ENCODE data around the gene KRTAP17-1. TPM values are rescaled to one million over a fixed set of nuclear protein-coding genes. Genes with fewer than 3 reads are reported as not detected.

Gene KRTAP17-1
- polyA plus RNA-seq, 6 donors from 2014 or later, result not detected

DNA sequence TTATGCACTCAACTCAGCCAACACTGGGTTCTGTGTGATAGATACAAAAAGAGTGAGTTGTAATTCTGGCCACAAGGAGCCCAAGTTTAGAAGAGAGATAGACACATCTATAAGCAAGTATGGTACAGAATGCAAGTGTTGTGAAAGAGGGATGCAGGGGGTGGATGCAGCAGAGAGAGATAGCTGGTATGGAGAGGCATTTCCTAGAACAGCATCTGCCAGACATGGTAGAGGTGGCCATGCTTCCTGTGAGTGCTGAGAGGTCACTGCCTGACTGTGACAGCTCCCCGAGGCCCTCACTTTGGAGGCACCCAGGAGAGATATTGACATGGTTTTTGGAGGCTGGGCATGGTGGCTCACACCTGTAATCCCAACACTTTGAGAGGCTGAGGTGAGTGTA lies 4.4 kb downstream of the KRTAP17-1 start:
- Mint-ChIP-seq H3K4me3 (peak overlapping the region in 2 of 8 donors; percentile 55 to 71), H3K27ac (peak overlapping the region in 2 of 6 donors; percentile 60 to 93), H3K36me3 (no peaks in the 10 kb centered on the region), H3K4me1 (peaks cover 38 to 50% (median 46%) of the 10 kb centered on the region in 3 donors), H3K9me3 (peaks cover 0 to 2% (median 0%) of the 10 kb centered on the region in 7 donors), H3K27me3 (peaks cover 0 to 12% (median 5%) of the 10 kb centered on the region in 3 donors)
- DNase-seq (no peak), ATAC-seq (ENCODE audit: low read depth in 2 of 2) (no peak)

DNA sequence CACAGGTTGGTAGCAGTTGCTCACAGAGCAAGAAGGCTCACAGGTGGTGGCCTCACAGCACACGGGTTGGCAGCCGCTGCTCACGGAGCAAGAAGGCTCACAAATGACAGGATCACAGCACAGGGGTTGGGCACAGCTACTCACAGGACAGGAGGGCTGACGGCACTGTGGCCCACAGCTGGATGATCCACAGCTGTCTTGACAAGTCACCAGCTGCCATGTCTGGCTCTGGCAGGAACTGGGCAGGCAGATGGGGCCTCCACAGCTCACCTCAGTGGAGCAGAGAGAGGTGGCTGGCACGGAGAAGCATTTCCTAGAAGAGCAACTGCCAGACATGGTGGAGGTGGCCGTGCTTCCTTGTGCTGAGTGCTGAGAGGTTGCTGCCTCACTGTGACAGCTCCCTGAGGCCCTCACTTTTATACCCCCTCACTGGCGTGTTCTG lies 6.6 kb downstream of the KRTAP17-1 start, which contains the start of gene KRTAP16-1:
TSS of gene KRTAP16-1 (minus strand) at position 392 of the 442 bp plus-strand sequence. CDS start at position 336, 56 bp downstream.
- peak within 1 kb of the TSS; percentile 93 to 100 (median 98) for H3K27ac Mint-ChIP-seq
- no peaks in the 10 kb centered on the region for H3K36me3 Mint-ChIP-seq
- H3K4me3 Mint-ChIP-seq, result peak within 1 kb of the TSS; percentile 67 to 88 (median 82)
- no peaks in the 10 kb centered on the region for H3K27me3 Mint-ChIP-seq
- ATAC-seq (ENCODE audit: low read depth in 2 of 2), result peak in 1 of 2 donors; percentile 45
- H3K4me1 Mint-ChIP-seq, result peaks cover 45 to 60% (median 52%) of the 10 kb centered on the region in 3 donors
- peaks cover 0 to 2% (median 0%) of the 10 kb centered on the region in 7 donors for H3K9me3 Mint-ChIP-seq
- peak; percentile 75 for DNase-seq

DNA sequence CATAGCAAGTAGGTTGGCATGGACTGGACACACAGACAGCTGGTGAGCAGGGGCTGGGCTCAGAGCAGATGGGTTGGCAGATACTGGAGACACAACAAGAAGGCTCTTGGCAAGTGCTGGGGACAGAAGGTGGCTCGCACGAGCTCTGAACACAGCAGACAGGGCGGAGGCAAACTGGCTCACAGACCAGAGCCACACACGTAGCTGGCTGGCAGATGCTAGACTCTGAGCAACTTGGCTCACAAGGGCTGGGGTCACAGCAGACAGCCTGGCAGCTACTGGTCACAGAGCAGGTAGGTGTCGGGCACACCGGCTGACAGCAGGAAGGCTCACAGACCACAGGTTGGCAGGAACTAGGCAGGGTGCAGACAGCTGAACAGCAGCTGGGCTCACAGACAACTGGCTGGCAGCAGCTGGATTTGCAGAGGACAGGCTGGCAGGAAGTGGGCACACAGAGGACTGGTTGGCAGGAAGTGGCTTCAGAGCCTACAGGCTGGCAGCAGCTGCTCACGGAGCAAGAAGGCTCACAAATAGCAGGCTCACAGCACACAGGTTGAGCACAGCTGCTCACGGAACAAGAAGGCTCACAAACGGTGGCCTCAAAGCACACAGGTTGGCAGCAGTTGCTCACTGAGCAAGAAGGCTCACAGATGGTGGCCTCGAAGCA lies 7.1 kb downstream of the KRTAP17-1 start:
- H3K27me3 Mint-ChIP-seq, result no peaks in the 10 kb centered on the region
- H3K4me3 Mint-ChIP-seq, result peak overlapping the region; percentile 67 to 88 (median 82)
- peaks cover 0 to 2% (median 0%) of the 10 kb centered on the region in 7 donors for H3K9me3 Mint-ChIP-seq
- H3K27ac Mint-ChIP-seq, result peak overlapping the region; percentile 93 to 100 (median 98)
- ATAC-seq (ENCODE audit: low read depth in 2 of 2) (peak; percentile 80 to 81), DNase-seq (peak; percentile 92)
- H3K36me3 Mint-ChIP-seq, result no peaks in the 10 kb centered on the region
- H3K4me1 Mint-ChIP-seq, result peaks cover 51 to 66% (median 57%) of the 10 kb centered on the region in 3 donors

DNA sequence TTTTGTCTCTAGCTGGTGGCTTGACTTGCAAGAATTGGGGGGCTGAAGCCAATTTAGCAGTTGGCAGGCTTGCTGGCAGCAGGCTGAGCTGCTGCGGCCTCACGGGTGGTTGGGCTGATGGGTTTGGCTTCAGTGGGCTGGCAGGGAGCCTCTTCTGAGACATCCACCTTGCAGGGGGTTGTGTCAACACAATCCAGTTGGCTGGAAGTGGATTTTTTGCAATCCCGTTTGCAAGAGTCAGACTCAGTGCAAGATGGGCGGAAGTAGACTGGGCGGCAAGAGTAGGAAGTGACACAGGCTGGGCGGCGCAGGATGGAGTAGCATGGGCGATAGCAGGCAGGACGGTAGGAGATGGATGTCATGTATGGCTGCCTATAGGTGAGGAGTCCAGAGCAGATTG lies 7.9 kb downstream of the KRTAP17-1 start:
- H3K9me3 Mint-ChIP-seq, result peaks cover 0 to 2% (median 0%) of the 10 kb centered on the region in 7 donors
- no peak for DNase-seq
- peak overlapping the region in 7 of 8 donors; percentile 55 to 88 (median 80) for H3K4me3 Mint-ChIP-seq
- ATAC-seq (ENCODE audit: low read depth in 2 of 2), result no peak
- no peaks in the 10 kb centered on the region for H3K27me3 Mint-ChIP-seq
- H3K36me3 Mint-ChIP-seq, result no peaks in the 10 kb centered on the region
- H3K4me1 Mint-ChIP-seq, result peaks cover 51 to 73% (median 57%) of the 10 kb centered on the region in 3 donors
- H3K27ac Mint-ChIP-seq, result peak overlapping the region; percentile 93 to 100 (median 98)

GRCh38 chr17:41304091-41304490 lies 11.4 kb downstream of the KRTAP17-1 start:
- Mint-ChIP-seq H3K27ac (peak overlapping the region in 3 of 6 donors; percentile 22 to 34 (median 22)), H3K36me3 (peaks cover 0 to 12% of the 10 kb centered on the region in 2 donors), H3K4me1 (peaks cover 41 to 63% (median 53%) of the 10 kb centered on the region in 3 donors), H3K9me3 (peaks cover 0 to 7% (median 0%) of the 10 kb centered on the region in 7 donors), H3K4me3 (peak overlapping the region in 1 of 8 donors; percentile 22), H3K27me3 (peaks cover 0 to 7% (median 0%) of the 10 kb centered on the region in 3 donors)
- ATAC-seq (ENCODE audit: low read depth in 2 of 2), result no peak
- DNase-seq, result no peak

GRCh38 chr17:41302981-41303380 lies 12.5 kb downstream of the KRTAP17-1 start:
- H3K27ac Mint-ChIP-seq, result no peak overlapping the region
- no peak for ATAC-seq (ENCODE audit: low read depth in 2 of 2)

GRCh38 chr17:41301916-41302901 lies 13.3 kb downstream of the KRTAP17-1 start, which contains the start of gene KRTAP29-1:
TSS of gene KRTAP29-1 (minus strand) at chr17:41302851. CDS start at chr17:41302851, 0 bp downstream.
- ATAC-seq (ENCODE audit: low read depth in 2 of 2), result no peak
- H3K4me3 Mint-ChIP-seq, result peak within 1 kb of the TSS in 3 of 8 donors; percentile 7 to 57 (median 22)
- H3K27ac Mint-ChIP-seq, result peak within 1 kb of the TSS in 3 of 6 donors; percentile 10 to 45 (median 22)
- H3K4me1 Mint-ChIP-seq, result peaks cover 22 to 53% (median 34%) of the 10 kb centered on the region in 3 donors
- H3K9me3 Mint-ChIP-seq, result peaks cover 0 to 7% (median 0%) of the 10 kb centered on the region in 7 donors
- H3K36me3 Mint-ChIP-seq, result peaks cover 0 to 12% of the 10 kb centered on the region in 2 donors
- H3K27me3 Mint-ChIP-seq, result peaks cover 0 to 7% (median 4%) of the 10 kb centered on the region in 3 donors
- DNase-seq, result no peak

More at GRCh38 chr17:41302981-41303380, 12.5 kb downstream of the KRTAP17-1 start:
- peak overlapping the region in 1 of 8 donors; percentile 7 for H3K4me3 Mint-ChIP-seq
- H3K4me1 Mint-ChIP-seq, result peaks cover 30 to 60% (median 42%) of the 10 kb centered on the region in 3 donors
- H3K27me3 Mint-ChIP-seq, result peaks cover 0 to 7% (median 4%) of the 10 kb centered on the region in 3 donors
- peaks cover 0 to 7% (median 0%) of the 10 kb centered on the region in 7 donors for H3K9me3 Mint-ChIP-seq
- H3K36me3 Mint-ChIP-seq, result peaks cover 0 to 12% of the 10 kb centered on the region in 2 donors
- no peak for DNase-seq

DNA sequence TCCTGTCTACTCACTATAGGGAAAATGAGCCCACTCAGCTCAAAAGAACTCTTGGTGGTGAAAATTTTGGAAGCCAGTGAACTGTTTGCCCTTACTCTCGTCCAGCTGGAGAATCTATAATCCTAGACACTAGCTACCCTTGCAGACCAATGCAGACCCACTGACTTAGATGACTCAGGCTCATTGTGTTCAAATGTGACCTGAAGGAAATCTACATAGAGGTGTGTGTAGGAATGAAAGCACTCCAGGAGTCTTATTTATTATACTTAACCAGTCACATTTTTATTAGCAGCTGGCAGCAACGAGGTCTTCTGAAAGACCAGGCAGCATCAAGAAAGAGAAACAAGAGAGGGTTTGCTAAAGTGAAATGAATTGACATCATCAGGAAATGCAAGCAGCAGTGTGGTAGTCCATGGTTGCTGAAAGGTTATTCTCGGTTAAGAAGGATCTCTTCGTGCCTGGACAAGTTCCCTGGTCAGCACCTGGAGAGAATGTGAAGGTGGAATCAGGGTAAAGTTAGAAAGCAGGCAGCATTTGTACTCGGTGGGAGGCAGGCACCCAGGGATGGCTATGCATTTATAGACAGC lies 14.2 kb downstream of the KRTAP17-1 start:
- H3K27ac Mint-ChIP-seq, result peak overlapping the region in 2 of 6 donors; percentile 28 to 50

GRCh38 chr17:41298458-41299135 lies 16.9 kb downstream of the KRTAP17-1 start:
- peaks cover 7 to 33% (median 16%) of the 10 kb centered on the region in 3 donors for H3K4me1 Mint-ChIP-seq
- peaks cover 0 to 7% (median 0%) of the 10 kb centered on the region in 7 donors for H3K9me3 Mint-ChIP-seq
- ATAC-seq (ENCODE audit: low read depth in 2 of 2) (no peak), DNase-seq (no peak)
- peaks cover 0 to 18% of the 10 kb centered on the region in 2 donors for H3K36me3 Mint-ChIP-seq
- no peak overlapping the region for H3K4me3 Mint-ChIP-seq
- H3K27ac Mint-ChIP-seq, result peak overlapping the region in 1 of 6 donors; percentile 80
- peaks cover 0 to 13% (median 4%) of the 10 kb centered on the region in 3 donors for H3K27me3 Mint-ChIP-seq

More for the DNA sequence above, 14.2 kb downstream of the KRTAP17-1 start:
- Mint-ChIP-seq H3K4me3 (no peak overlapping the region), H3K36me3 (peaks cover 0 to 12% of the 10 kb centered on the region in 2 donors), H3K4me1 (peaks cover 13 to 43% (median 25%) of the 10 kb centered on the region in 3 donors), H3K27me3 (peaks cover 0 to 7% (median 4%) of the 10 kb centered on the region in 3 donors), H3K9me3 (peaks cover 0 to 7% (median 0%) of the 10 kb centered on the region in 7 donors)
- no peak for DNase-seq
- no peak for ATAC-seq (ENCODE audit: low read depth in 2 of 2)

DNA sequence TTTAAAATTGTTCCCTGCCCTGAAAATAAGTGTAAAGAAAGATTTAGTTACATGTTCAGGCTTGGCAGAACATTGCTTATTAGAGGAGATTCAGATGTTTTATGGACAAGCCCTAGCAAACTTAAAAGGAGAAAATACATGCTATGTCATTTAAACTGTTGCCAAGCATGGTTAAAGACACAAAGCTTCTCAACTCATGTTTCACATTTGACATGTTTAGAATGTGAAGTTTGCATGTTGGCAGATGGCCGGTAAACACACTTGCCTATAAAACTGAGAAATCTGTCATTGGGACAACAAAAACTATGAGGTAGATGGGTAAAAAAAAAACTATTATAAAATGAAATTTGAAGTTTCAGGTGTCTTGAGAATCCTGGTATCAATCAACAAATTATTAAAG lies 18.7 kb downstream of the KRTAP17-1 start:
- Mint-ChIP-seq H3K27ac (no peak overlapping the region), H3K36me3 (peaks cover 0 to 18% of the 10 kb centered on the region in 2 donors), H3K4me1 (peaks cover 4 to 17% (median 11%) of the 10 kb centered on the region in 3 donors), H3K9me3 (peaks cover 0 to 7% (median 0%) of the 10 kb centered on the region in 7 donors), H3K4me3 (no peak overlapping the region), H3K27me3 (peaks cover 0 to 15% (median 4%) of the 10 kb centered on the region in 3 donors)
- DNase-seq, result no peak
- ATAC-seq (ENCODE audit: low read depth in 2 of 2), result no peak

DNA sequence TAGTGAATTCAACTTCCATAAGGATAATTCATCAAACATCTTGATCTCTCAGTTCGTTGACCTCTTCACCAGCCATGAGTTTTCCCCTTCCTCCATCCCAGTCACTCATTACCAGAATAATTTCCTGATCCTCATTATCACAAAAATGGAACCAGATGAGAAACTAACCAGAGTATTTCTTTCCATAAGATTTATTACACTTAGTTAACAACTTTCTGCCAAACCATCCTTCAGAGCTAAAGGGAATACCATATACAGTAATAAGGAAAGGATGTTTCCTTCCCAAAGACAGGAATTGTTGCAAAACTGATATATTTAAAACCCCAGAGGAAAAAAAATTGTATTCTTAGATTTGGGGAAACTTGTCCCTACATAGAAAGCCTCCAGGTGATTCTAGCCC lies 21.5 kb downstream of the KRTAP17-1 start:
- H3K4me1 Mint-ChIP-seq, result peaks cover 0 to 14% (median 4%) of the 10 kb centered on the region in 3 donors
- DNase-seq (no peak), ATAC-seq (ENCODE audit: low read depth in 2 of 2) (no peak)
- H3K27ac Mint-ChIP-seq, result no peak overlapping the region
- peaks cover 4 to 19% (median 7%) of the 10 kb centered on the region in 3 donors for H3K27me3 Mint-ChIP-seq
- peaks cover 0 to 7% of the 10 kb centered on the region in 2 donors for H3K36me3 Mint-ChIP-seq
- H3K9me3 Mint-ChIP-seq, result no peaks in the 10 kb centered on the region
- H3K4me3 Mint-ChIP-seq, result no peak overlapping the region

DNA sequence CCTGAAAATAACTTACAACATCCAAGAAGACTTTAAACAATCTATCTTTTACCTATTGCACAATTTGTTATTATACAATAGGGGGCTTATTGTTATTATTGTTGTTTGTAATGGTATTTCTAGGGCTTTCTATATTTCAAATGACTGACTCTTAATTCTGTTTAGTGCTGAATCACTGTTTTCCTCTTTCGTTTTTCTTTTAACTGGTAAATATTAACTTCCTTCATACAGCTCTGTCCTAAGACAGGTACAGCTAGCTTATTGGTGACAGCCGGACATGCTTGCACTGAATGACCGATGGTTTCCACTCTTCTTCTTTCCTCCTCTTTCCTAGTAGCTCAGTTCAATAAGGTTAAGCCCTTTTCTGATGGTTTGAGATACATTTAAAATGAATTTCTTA lies 28.5 kb downstream of the KRTAP17-1 start:
- H3K36me3 Mint-ChIP-seq, result no peaks in the 10 kb centered on the region
- peaks cover 0 to 14% (median 6%) of the 10 kb centered on the region in 3 donors for H3K4me1 Mint-ChIP-seq
- peak overlapping the region in 1 of 6 donors; percentile 68 for H3K27ac Mint-ChIP-seq
- no peak for DNase-seq
- peaks cover 7 to 15% (median 10%) of the 10 kb centered on the region in 3 donors for H3K27me3 Mint-ChIP-seq
- H3K4me3 Mint-ChIP-seq, result no peak overlapping the region
- H3K9me3 Mint-ChIP-seq, result no peaks in the 10 kb centered on the region
- no peak for ATAC-seq (ENCODE audit: low read depth in 2 of 2)
